Naive thymus-derived CD4-positive, alpha-beta T cell (primary cell): ENCODE data around the gene CXCL5. TPM values are rescaled to one million over a fixed set of nuclear protein-coding genes. Genes with fewer than 3 reads are reported as not detected.

Experiments used
- ATAC-seq: fragments of 150-1000 bp; cut with Tn5 transposase; 2 replicates; pipeline ENCODE4 v1.10.0; 2021; ENCODE audit warnings: mild to moderate bottlenecking, moderate library complexity
- CTCF ChIA-PET: fragments of 350-600 bp; sonication (Branson Sonifier 250); formaldehyde crosslinking; loops from one replicate; lab custom pipeline; 2021; ENCODE audit warnings: antibody characterized with exemption; lab: Charles Lee
- POLR2A ChIA-PET: fragments of 350-600 bp; sonication (Branson Sonifier 250); formaldehyde crosslinking; loops from one replicate; lab custom pipeline; 2021; ENCODE audit warnings: antibody characterized with exemption, inconsistent platforms; lab: Charles Lee
- DNase-seq, 9 donors: peaks; one replicate each; pipeline versions ENCODE4 v3.0.0 to v3.0.0-alpha.2; 2020 to 2022; ENCODE audit warnings: mixed read lengths in 1 of 9
- H3K27ac ChIP-seq: one replicate; pipeline ENCODE4 v1.7.0; 2013; ENCODE audit warnings: mild to moderate bottlenecking, low read depth, low read length, moderate library complexity
- H3K27me3 ChIP-seq, 2 donors: one replicate each; pipeline ENCODE4 v1.7.0; 2013; ENCODE audit warnings: low read length in 2 of 2, mild to moderate bottlenecking in 2 of 2, moderate library complexity in 2 of 2; ENCODE audit not compliant: control insufficient read depth in 2 of 2, insufficient read depth in 2 of 2
- H3K36me3 ChIP-seq, 3 experiments: 1 replicate in 2 of 3; 2 replicates in 1 of 3; pipeline ENCODE4 v1.7.0; 2013; ENCODE audit warnings: low read length in 3 of 3, mild to moderate bottlenecking in 3 of 3, moderate library complexity in 1 of 3; ENCODE audit not compliant: insufficient read depth in 3 of 3, control insufficient read depth in 2 of 3
- H3K4me1 ChIP-seq, 2 donors: one replicate each; pipeline ENCODE4 v1.7.0; 2013; ENCODE audit warnings: low read length in 2 of 2, mild to moderate bottlenecking in 2 of 2, moderate library complexity in 1 of 2; ENCODE audit not compliant: control insufficient read depth in 2 of 2, insufficient read depth in 2 of 2
- H3K4me3 ChIP-seq: 2 replicates; pipeline ENCODE4 v1.7.0; 2013; ENCODE audit warnings: mild to moderate bottlenecking, low read length
- H3K9me3 ChIP-seq, 3 experiments: 1 replicate in 2 of 3; 2 replicates in 1 of 3; pipeline ENCODE4 v1.7.0; 2013; ENCODE audit warnings: low read length in 3 of 3; ENCODE audit not compliant: control insufficient read depth in 2 of 3
- H3K27ac Mint-ChIP-seq, 9 donors: one replicate each; pipeline ENCODE4 v1.8.0; 2020 to 2022; ENCODE audit warnings: mixed read lengths in 9 of 9, mild to moderate bottlenecking in 8 of 9, moderate library complexity in 5 of 9, inconsistent platforms in 2 of 9
- H3K27me3 Mint-ChIP-seq, 5 donors: one replicate each; pipeline ENCODE4 v1.8.0; 2021 to 2022; ENCODE audit warnings: mixed read lengths in 5 of 5, mild to moderate bottlenecking in 1 of 5
- H3K36me3 Mint-ChIP-seq, 5 donors: one replicate each; pipeline ENCODE4 v1.8.0; 2020 to 2022; ENCODE audit warnings: mixed read lengths in 5 of 5, mild to moderate bottlenecking in 3 of 5, inconsistent platforms in 1 of 5
- H3K4me1 Mint-ChIP-seq, 7 donors: one replicate each; pipeline ENCODE4 v1.8.0; 2020 to 2022; ENCODE audit warnings: mixed read lengths in 7 of 7, mild to moderate bottlenecking in 3 of 7, inconsistent platforms in 1 of 7
- H3K4me3 Mint-ChIP-seq, 10 donors: one replicate each; pipeline ENCODE4 v1.8.0; 2020 to 2022; ENCODE audit warnings: mild to moderate bottlenecking in 10 of 10, mixed read lengths in 10 of 10, moderate library complexity in 6 of 10, inconsistent platforms in 2 of 10
- H3K9me3 Mint-ChIP-seq, 11 donors: one replicate each; pipeline ENCODE4 v1.8.0; 2020 to 2022; ENCODE audit warnings: mixed read lengths in 11 of 11, mild to moderate bottlenecking in 4 of 11, inconsistent platforms in 1 of 11, moderate library complexity in 1 of 11
- intact Hi-C, 2 donors: fragments of 100-400 bp; cut with micrococcal nuclease; formaldehyde crosslinking; loops; one replicate each; pipeline ENCODE4 v1.15.1; 2023
- polyA plus RNA-seq, 2 donors: library from polyadenylated mRNA; unstranded; fragments of 300-500 nt; fragmentation: Illumina TruSeq; gene quantifications; one replicate each; pipeline ENCODE4 v1.2.3, GENCODE V29; 2021
- total RNA-seq, 6 experiments: library from RNA in 5 of 6; stranded (reverse) in 5 of 6; gene quantifications; 1 replicate in 5 of 6; 2 replicates in 1 of 6; pipeline ENCODE4 v1.2.3 and lab custom pipeline; 2021 to 2026

CXCL5 gene
- total and polyA plus RNA-seq, 7 experiments from 2014 or later, result 0.29 TPM; not detected in 6

DNA sequence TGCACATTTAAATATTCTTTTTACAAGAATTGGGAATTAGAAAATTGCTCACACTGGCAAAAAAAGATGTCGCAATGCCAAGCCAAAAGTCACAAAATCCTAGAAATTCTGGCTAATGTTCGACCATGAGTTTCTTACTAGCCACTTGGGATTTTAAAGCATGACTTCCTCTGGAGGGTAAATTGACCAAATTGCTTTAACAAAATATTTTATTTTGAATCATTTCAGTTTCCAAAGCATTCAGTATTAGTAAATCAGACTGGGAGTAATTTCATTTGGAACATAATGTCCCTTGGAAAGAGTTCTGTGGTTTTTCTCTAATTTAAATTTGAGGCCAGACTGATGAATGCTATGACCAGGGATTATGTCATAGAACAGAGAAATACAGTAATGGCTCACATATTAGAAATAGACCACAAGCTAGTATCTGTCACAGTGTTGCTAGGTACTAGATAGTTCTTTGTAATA, 7.6 kb upstream of the CXCL5 start:
- Mint-ChIP-seq H3K9me3 (peaks cover 0 to 7% (median 0%) of the 10 kb centered on the region in 11 donors), H3K36me3 (no peaks in the 10 kb centered on the region), H3K4me3 (no peak overlapping the region), H3K27me3 (peaks cover 0 to 10% (median 5%) of the 10 kb centered on the region in 5 donors), H3K27ac (no peak overlapping the region), H3K4me1 (no peaks in the 10 kb centered on the region)
- no peaks in the 10 kb centered on the region for H3K4me1 ChIP-seq
- intact Hi-C loops, result no loop called here
- POLR2A ChIA-PET, result no interaction called here
- no peak for ATAC-seq
- no peak overlapping the region for H3K4me3 ChIP-seq
- no peak for DNase-seq
- H3K36me3 ChIP-seq, result no peaks in the 10 kb centered on the region
- CTCF ChIA-PET, result no interaction called here
- no peaks in the 10 kb centered on the region for H3K9me3 ChIP-seq
- no peaks in the 10 kb centered on the region for H3K27me3 ChIP-seq
- H3K27ac ChIP-seq, result no peak overlapping the region

DNA sequence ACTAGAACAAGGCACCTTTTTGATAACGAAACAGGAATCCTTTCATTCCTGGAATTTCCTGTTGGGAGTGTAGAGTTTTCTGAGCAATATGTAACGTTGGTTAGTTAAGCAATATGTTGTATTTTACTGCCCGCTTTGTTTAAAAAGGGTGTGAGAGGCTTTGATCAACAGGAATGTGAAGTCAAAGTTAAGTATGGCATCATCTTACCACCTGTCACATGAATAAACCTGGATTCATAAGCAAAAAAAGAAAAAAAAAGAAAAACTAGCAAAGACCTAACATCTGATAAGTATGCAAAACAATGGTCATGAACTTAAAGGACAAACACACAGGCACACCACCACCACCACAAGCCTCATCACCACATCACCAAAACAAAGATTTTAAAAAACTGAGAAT, 7.1 kb upstream of the CXCL5 start:
- no peaks in the 10 kb centered on the region for H3K9me3 ChIP-seq
- H3K27ac ChIP-seq, result no peak overlapping the region
- Mint-ChIP-seq H3K27ac (no peak overlapping the region), H3K4me1 (no peaks in the 10 kb centered on the region), H3K36me3 (no peaks in the 10 kb centered on the region), H3K9me3 (peaks cover 0 to 6% (median 0%) of the 10 kb centered on the region in 11 donors), H3K4me3 (no peak overlapping the region), H3K27me3 (peaks cover 0 to 5% (median 1%) of the 10 kb centered on the region in 5 donors)
- ChIA-PET CTCF (no interaction called here), POLR2A (no interaction called here)
- no peaks in the 10 kb centered on the region for H3K4me1 ChIP-seq
- H3K4me3 ChIP-seq, result no peak overlapping the region
- no peaks in the 10 kb centered on the region for H3K36me3 ChIP-seq
- no peaks in the 10 kb centered on the region for H3K27me3 ChIP-seq
- DNase-seq (no peak), ATAC-seq (no peak)
- intact Hi-C loops, result no loop called here

DNA sequence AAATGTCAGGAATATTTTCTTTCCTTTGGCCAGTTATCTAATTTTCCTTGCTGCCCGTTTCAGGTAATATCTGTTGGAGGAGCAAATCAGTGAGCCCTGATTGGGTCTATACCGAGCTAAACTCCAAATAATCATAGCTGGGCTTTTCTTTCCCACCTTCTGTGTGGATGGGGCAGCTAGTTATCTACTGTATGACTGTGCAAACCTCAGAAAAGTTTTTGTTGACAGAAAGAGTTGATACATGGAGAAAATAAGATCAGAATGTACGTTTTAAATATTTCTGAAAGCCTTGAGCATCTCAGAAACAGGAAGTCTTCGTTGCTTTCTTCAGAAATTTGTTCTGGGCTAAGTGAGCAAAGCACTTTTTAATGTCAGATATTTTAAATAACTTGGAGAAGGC, 6.2 kb upstream of the CXCL5 start:
- H3K36me3 ChIP-seq, result no peaks in the 10 kb centered on the region
- Mint-ChIP-seq H3K4me1 (no peaks in the 10 kb centered on the region), H3K27ac (no peak overlapping the region), H3K27me3 (peaks cover 0 to 4% (median 0%) of the 10 kb centered on the region in 5 donors), H3K4me3 (no peak overlapping the region), H3K9me3 (peaks cover 0 to 6% (median 0%) of the 10 kb centered on the region in 11 donors), H3K36me3 (no peaks in the 10 kb centered on the region)
- H3K4me1 ChIP-seq, result no peaks in the 10 kb centered on the region
- intact Hi-C loops, result no loop called here
- ChIA-PET CTCF (no interaction called here), POLR2A (no interaction called here)
- H3K9me3 ChIP-seq, result no peaks in the 10 kb centered on the region
- H3K4me3 ChIP-seq, result no peak overlapping the region
- ATAC-seq (no peak), DNase-seq (no peak)
- H3K27ac ChIP-seq, result no peak overlapping the region
- H3K27me3 ChIP-seq, result no peaks in the 10 kb centered on the region

DNA sequence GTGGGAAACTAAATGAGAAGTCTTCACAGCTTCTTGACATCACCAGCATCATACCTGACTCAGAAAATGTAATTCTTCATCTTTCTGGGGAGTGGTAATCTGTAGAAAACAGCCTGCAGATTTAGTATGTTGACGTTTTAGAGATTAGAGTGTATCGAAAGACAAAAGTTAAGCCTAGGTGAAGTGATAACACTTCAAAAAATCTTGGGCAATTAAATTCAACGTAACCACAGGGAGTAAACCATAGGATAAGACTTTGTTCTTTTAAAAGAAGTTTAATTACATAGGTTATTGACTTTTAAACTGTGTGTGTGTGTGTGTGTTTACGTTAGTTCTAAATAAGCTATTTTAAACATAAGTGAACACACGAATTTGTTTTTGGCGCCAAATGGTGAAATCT, 1.8 kb upstream of the CXCL5 start:
- no peak for DNase-seq
- ChIA-PET CTCF (no interaction called here), POLR2A (no interaction called here)
- Histone ChIP-seq H3K27me3 (no peaks in the 10 kb centered on the region), H3K4me3 (no peak overlapping the region), H3K27ac (no peak overlapping the region), H3K9me3 (no peaks in the 10 kb centered on the region), H3K4me1 (no peaks in the 10 kb centered on the region), H3K36me3 (no peaks in the 10 kb centered on the region)
- no peak overlapping the region for H3K4me3 Mint-ChIP-seq
- peaks cover 0 to 7% (median 0%) of the 10 kb centered on the region in 11 donors for H3K9me3 Mint-ChIP-seq
- no peaks in the 10 kb centered on the region for H3K36me3 Mint-ChIP-seq
- ATAC-seq, result no peak
- H3K27me3 Mint-ChIP-seq, result peaks cover 9 to 19% (median 12%) of the 10 kb centered on the region in 5 donors
- no peaks in the 10 kb centered on the region for H3K4me1 Mint-ChIP-seq
- no peak overlapping the region for H3K27ac Mint-ChIP-seq
- intact Hi-C loops, result no loop called here

DNA sequence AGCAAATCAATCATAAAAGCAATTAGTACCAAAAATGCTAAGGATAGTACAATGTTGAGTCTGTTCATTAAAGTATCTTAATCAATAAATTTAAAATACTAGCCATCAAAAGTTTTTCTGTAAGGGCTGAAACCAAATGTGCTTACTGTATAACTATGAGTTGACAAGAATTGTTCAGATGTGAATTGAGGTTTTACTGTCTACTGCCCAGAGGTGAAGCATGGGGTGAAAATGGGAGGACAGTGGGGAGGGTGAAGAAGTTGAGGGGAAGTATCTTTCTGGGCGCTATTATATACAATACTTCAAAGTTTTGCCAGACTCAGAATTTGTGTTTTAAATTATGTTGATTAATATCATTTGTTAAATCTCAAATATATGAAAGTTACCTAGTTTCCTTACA, 6.4 kb downstream of the CXCL5 start:
- no peaks in the 10 kb centered on the region for H3K36me3 Mint-ChIP-seq
- peaks cover 0 to 3% (median 0%) of the 10 kb centered on the region in 11 donors for H3K9me3 Mint-ChIP-seq
- ChIA-PET POLR2A (no interaction called here), CTCF (no interaction called here)
- H3K27me3 Mint-ChIP-seq, result peaks cover 3 to 12% (median 7%) of the 10 kb centered on the region in 5 donors
- Histone ChIP-seq H3K27me3 (no peaks in the 10 kb centered on the region), H3K36me3 (no peaks in the 10 kb centered on the region), H3K27ac (no peak overlapping the region), H3K4me1 (no peaks in the 10 kb centered on the region), H3K9me3 (no peaks in the 10 kb centered on the region), H3K4me3 (no peak overlapping the region)
- ATAC-seq (no peak), DNase-seq (no peak)
- no peak overlapping the region for H3K27ac Mint-ChIP-seq
- no peaks in the 10 kb centered on the region for H3K4me1 Mint-ChIP-seq
- intact Hi-C loops, result no loop called here
- no peak overlapping the region for H3K4me3 Mint-ChIP-seq

DNA sequence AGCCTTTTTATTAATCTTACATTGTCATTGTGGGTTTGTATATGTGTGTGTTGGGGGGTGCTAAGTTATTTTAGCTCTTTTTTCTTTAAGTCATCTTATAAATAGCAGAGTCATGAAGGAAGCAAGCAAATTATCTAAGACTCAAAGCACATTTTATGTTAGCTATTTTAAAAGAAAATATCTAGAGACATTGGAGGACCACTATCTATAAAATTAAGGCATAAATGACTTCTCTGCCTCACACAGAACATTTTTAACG, 6.8 kb downstream of the CXCL5 start:
- H3K36me3 Mint-ChIP-seq, result no peaks in the 10 kb centered on the region
- no peak overlapping the region for H3K4me3 ChIP-seq
- H3K9me3 Mint-ChIP-seq, result peaks cover 0 to 3% (median 0%) of the 10 kb centered on the region in 11 donors
- H3K9me3 ChIP-seq, result no peaks in the 10 kb centered on the region
- H3K27ac ChIP-seq, result no peak overlapping the region
- peaks cover 3 to 11% (median 7%) of the 10 kb centered on the region in 5 donors for H3K27me3 Mint-ChIP-seq
- H3K4me1 ChIP-seq, result no peaks in the 10 kb centered on the region
- H3K27ac Mint-ChIP-seq, result no peak overlapping the region
- ChIA-PET CTCF (no interaction called here), POLR2A (no interaction called here)
- no peak for ATAC-seq
- H3K4me1 Mint-ChIP-seq, result no peaks in the 10 kb centered on the region
- no peak overlapping the region for H3K4me3 Mint-ChIP-seq
- H3K36me3 ChIP-seq, result no peaks in the 10 kb centered on the region
- no peak for DNase-seq
- intact Hi-C loops, result no loop called here
- no peaks in the 10 kb centered on the region for H3K27me3 ChIP-seq

DNA sequence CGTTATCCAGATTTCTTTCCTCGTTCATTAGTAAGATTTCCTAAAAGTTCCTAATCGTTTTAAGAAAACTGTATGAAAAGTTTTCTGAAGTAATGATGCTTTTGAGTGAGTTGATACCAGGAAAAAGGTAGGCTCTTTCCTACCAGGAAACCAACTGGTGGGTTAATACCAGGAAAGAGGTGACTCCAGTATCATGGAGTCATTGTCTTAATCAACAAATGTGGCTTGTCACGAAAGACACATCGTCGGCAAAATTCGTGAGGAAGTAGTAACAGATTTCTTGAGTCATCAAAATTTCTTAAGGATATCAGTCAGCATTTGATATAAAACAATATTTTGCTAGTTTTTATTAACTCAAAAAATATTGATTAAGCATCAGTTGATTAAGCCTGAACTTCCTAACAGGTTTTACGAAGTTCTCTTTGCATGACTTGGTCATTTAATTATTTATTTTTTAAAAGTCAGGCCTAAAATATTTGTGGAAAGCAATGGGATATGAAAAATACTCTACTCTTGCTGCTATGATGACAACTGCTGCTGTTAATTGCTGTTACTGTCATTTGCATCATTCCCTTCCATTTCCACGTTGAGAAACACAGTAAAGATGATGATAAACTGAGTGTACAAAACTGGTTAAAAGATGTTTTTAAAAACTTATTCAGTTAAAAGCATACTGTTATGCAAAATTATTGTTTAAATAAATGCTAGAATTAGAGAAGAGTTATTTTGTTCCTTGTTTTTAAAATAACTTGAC, 7.3 kb downstream of the CXCL5 start:
- POLR2A ChIA-PET, result no interaction called here
- Mint-ChIP-seq H3K27ac (no peak overlapping the region), H3K36me3 (no peaks in the 10 kb centered on the region), H3K9me3 (peaks cover 0 to 3% (median 0%) of the 10 kb centered on the region in 11 donors), H3K27me3 (peaks cover 3 to 11% (median 7%) of the 10 kb centered on the region in 5 donors), H3K4me3 (no peak overlapping the region), H3K4me1 (no peaks in the 10 kb centered on the region)
- no peak overlapping the region for H3K27ac ChIP-seq
- H3K27me3 ChIP-seq, result no peaks in the 10 kb centered on the region
- no peak for DNase-seq
- intact Hi-C loops, result no loop called here
- CTCF ChIA-PET, result no interaction called here
- H3K9me3 ChIP-seq, result no peaks in the 10 kb centered on the region
- no peak for ATAC-seq
- no peak overlapping the region for H3K4me3 ChIP-seq
- no peaks in the 10 kb centered on the region for H3K4me1 ChIP-seq
- H3K36me3 ChIP-seq, result no peaks in the 10 kb centered on the region
